IPS-NIHi7 (cell line): ENCODE results near the gene COQ2.
"Not testable (repeated sequence)": the region's sequence is repeated elsewhere in the genome, so short reads cannot be mapped to it uniquely, and the experiment has no call there.

Experiments used
- DNase-seq: peaks from one replicate; pipeline ENCODE4 v3.0.0; 2012; ENCODE audit warnings: mixed read lengths; ENCODE audit errors: extremely low spot score

COQ2 gene

GRCh38 chr4:83284193-83285054 lies at the start of gene COQ2:
TSS of gene COQ2 (minus strand) at chr4:83284798. CDS start at chr4:83284764, 34 bp downstream.
- DNase-seq = peak; percentile 97

- no peak for DNase-seq
These were observed 47.4 kb upstream of the COQ2 start for GRCh38 chr4:83331956-83332355.

- DNase-seq = no peak
These were observed 45.0 kb upstream of the COQ2 start for GRCh38 chr4:83329521-83330110.

GRCh38 chr4:83328521-83329187 lies 44.1 kb upstream of the COQ2 start:
- peak; percentile 71 for DNase-seq

GRCh38 chr4:83326546-83326945 lies 41.9 kb upstream of the COQ2 start:
- no peak for DNase-seq

- not testable (repeated sequence) for DNase-seq
These were observed 40.7 kb upstream of the COQ2 start for GRCh38 chr4:83325306-83325705.

GRCh38 chr4:83323136-83323535 lies 38.5 kb upstream of the COQ2 start:
- DNase-seq = no peak

- DNase-seq = no peak
These were observed 36.0 kb upstream of the COQ2 start for GRCh38 chr4:83320548-83320947.

- DNase-seq = no peak
These were observed 34.1 kb upstream of the COQ2 start for GRCh38 chr4:83318666-83319065.

- DNase-seq = no peak
These were observed 33.1 kb upstream of the COQ2 start for GRCh38 chr4:83317671-83318070.

GRCh38 chr4:83316459-83317165 lies 32.0 kb upstream of the COQ2 start:
- DNase-seq = no peak

GRCh38 chr4:83315341-83315870 lies 30.8 kb upstream of the COQ2 start:
- no peak for DNase-seq

GRCh38 chr4:83308672-83309071 lies 24.1 kb upstream of the COQ2 start:
- peak; percentile 63 for DNase-seq

GRCh38 chr4:83307920-83308319 lies 23.3 kb upstream of the COQ2 start:
- no peak for DNase-seq

GRCh38 chr4:83305187-83305586 lies 20.6 kb upstream of the COQ2 start:
- DNase-seq = no peak

- DNase-seq = no peak
These were observed 13.1 kb upstream of the COQ2 start for GRCh38 chr4:83297548-83298260.

GRCh38 chr4:83293305-83294046 lies 8.9 kb upstream of the COQ2 start:
- DNase-seq = no peak

GRCh38 chr4:83290059-83290774 lies 5.6 kb upstream of the COQ2 start:
- not testable (repeated sequence) for DNase-seq

GRCh38 chr4:83288381-83288780 lies 3.8 kb upstream of the COQ2 start:
- DNase-seq = not testable (repeated sequence)

GRCh38 chr4:83285055-83285407 lies 433 bp upstream of the COQ2 start:
- no peak for DNase-seq
